ENCODE data around the gene UMOD. TPM values are rescaled to one million over a fixed set of nuclear protein-coding genes. Genes with fewer than 3 reads are reported as not detected.

Gene UMOD
- total RNA-seq, 1 experiment from 2014 or later: not detected

- Histone ChIP-seq H3K4me2 (ENCODE audit: low read depth, low read length, poor library complexity, severe bottlenecking) (no peak overlapping the region), H3K9me2 (replicated peaks; ENCODE audit: insufficient read depth, low read length) (no peaks in the 10 kb centered on the region), H3K27me3 (ENCODE audit: low read length) (no peaks in the 10 kb centered on the region), H3K9ac (ENCODE audit: low read length) (no peak overlapping the region), H4K20me1 (ENCODE audit: insufficient read depth, low read depth, low read length) (no peaks in the 10 kb centered on the region), H3K79me2 (ENCODE audit: low read length) (no peaks in the 10 kb centered on the region), H3K9me3 (ENCODE audit: low read length) (no peaks in the 10 kb centered on the region), H3K4me1 (ENCODE audit: low read length) (no peaks in the 10 kb centered on the region), H2AFZ (ENCODE audit: low read length) (no peak overlapping the region), H3K36me3 (ENCODE audit: insufficient read depth, low read length) (no peaks in the 10 kb centered on the region), H3K27ac (ENCODE audit: low read length) (no peak overlapping the region), H3K4me3 (ENCODE audit: low read length) (no peak overlapping the region)
- no peak for DNase-seq
Observed at GRCh38 chr16:20333120-20333519, 19.4 kb downstream of the UMOD start.

DNA sequence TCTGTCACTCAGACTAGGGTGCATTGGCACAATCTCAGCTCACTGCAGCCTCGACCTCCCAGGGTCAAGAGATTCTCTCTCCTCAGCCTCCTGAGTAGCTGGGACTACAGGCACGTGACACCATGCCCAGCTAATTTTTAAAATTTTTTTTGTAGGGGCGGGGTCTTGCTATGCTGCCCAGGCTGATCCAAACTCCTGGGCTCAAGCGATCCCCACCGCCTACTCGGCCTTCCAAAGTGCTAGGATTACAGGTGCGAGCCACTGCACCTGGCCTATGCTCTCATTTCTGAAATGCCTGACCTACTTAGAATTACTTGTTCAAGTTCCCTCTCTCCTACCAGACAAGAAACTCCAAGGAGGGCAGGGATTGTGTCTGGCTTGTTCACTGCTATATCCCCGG is 20.1 kb downstream of the UMOD start:
- H3K4me1 ChIP-seq (ENCODE audit: low read length): no peaks in the 10 kb centered on the region
- H3K4me2 ChIP-seq (ENCODE audit: low read depth, low read length, poor library complexity, severe bottlenecking): no peak overlapping the region
- no peak overlapping the region for H3K9ac ChIP-seq (ENCODE audit: low read length)
- DNase-seq: no peak
- no peaks in the 10 kb centered on the region for H3K27me3 ChIP-seq (ENCODE audit: low read length)
- no peaks in the 10 kb centered on the region for H3K79me2 ChIP-seq (ENCODE audit: low read length)
- H3K4me3 ChIP-seq (ENCODE audit: low read length): no peak overlapping the region
- no peaks in the 10 kb centered on the region for H4K20me1 ChIP-seq (ENCODE audit: insufficient read depth, low read depth, low read length)
- H3K36me3 ChIP-seq (ENCODE audit: insufficient read depth, low read length): no peaks in the 10 kb centered on the region
- H2AFZ ChIP-seq (ENCODE audit: low read length): no peak overlapping the region
- no peaks in the 10 kb centered on the region for H3K9me2 ChIP-seq (replicated peaks; ENCODE audit: insufficient read depth, low read length)
- no peaks in the 10 kb centered on the region for H3K9me3 ChIP-seq (ENCODE audit: low read length)
- H3K27ac ChIP-seq (ENCODE audit: low read length): no peak overlapping the region

DNA sequence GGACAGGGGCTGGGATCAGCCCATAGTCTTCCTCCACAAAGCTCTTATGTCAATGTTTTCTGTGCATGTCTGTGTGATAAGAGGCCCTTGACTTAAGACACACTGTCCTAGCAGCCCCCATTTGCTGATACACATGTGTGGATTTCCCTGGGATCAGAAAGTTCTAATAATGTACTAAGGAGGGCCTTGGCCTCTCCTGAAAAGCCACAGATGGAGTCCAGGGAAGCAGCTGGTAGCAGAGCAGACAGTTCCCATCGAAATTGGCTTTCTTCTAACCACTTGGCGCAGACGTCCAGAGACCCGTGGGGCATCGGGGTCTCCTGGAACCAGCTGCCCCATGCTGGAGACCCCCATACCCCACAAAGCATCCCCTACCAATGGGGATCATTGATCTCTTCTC is 20.9 kb downstream of the UMOD start:
- H3K27ac ChIP-seq (ENCODE audit: low read length): no peak overlapping the region
- H3K4me2 ChIP-seq (ENCODE audit: low read depth, low read length, poor library complexity, severe bottlenecking): no peak overlapping the region
- no peaks in the 10 kb centered on the region for H3K9me2 ChIP-seq (replicated peaks; ENCODE audit: insufficient read depth, low read length)
- no peak overlapping the region for H2AFZ ChIP-seq (ENCODE audit: low read length)
- H3K4me3 ChIP-seq (ENCODE audit: low read length): no peak overlapping the region
- no peak overlapping the region for H3K9ac ChIP-seq (ENCODE audit: low read length)
- H3K79me2 ChIP-seq (ENCODE audit: low read length): no peaks in the 10 kb centered on the region
- no peaks in the 10 kb centered on the region for H3K4me1 ChIP-seq (ENCODE audit: low read length)
- H3K27me3 ChIP-seq (ENCODE audit: low read length): no peaks in the 10 kb centered on the region
- no peak for DNase-seq
- H3K9me3 ChIP-seq (ENCODE audit: low read length): no peaks in the 10 kb centered on the region
- no peaks in the 10 kb centered on the region for H3K36me3 ChIP-seq (ENCODE audit: insufficient read depth, low read length)
- H4K20me1 ChIP-seq (ENCODE audit: insufficient read depth, low read depth, low read length): no peaks in the 10 kb centered on the region

- Histone ChIP-seq H3K4me2 (ENCODE audit: low read depth, low read length, poor library complexity, severe bottlenecking) (no peak overlapping the region), H2AFZ (ENCODE audit: low read length) (no peak overlapping the region), H3K9me2 (replicated peaks; ENCODE audit: insufficient read depth, low read length) (no peaks in the 10 kb centered on the region), H3K4me1 (ENCODE audit: low read length) (no peaks in the 10 kb centered on the region), H3K27ac (ENCODE audit: low read length) (no peak overlapping the region), H3K9ac (ENCODE audit: low read length) (no peak overlapping the region), H3K79me2 (ENCODE audit: low read length) (no peaks in the 10 kb centered on the region), H3K36me3 (ENCODE audit: insufficient read depth, low read length) (no peaks in the 10 kb centered on the region), H3K4me3 (ENCODE audit: low read length) (no peak overlapping the region), H3K9me3 (ENCODE audit: low read length) (no peaks in the 10 kb centered on the region), H4K20me1 (ENCODE audit: insufficient read depth, low read depth, low read length) (no peaks in the 10 kb centered on the region), H3K27me3 (ENCODE audit: low read length) (no peaks in the 10 kb centered on the region)
- no peak for DNase-seq
Observed at GRCh38 chr16:20329392-20330138, 22.9 kb downstream of the UMOD start.

DNA sequence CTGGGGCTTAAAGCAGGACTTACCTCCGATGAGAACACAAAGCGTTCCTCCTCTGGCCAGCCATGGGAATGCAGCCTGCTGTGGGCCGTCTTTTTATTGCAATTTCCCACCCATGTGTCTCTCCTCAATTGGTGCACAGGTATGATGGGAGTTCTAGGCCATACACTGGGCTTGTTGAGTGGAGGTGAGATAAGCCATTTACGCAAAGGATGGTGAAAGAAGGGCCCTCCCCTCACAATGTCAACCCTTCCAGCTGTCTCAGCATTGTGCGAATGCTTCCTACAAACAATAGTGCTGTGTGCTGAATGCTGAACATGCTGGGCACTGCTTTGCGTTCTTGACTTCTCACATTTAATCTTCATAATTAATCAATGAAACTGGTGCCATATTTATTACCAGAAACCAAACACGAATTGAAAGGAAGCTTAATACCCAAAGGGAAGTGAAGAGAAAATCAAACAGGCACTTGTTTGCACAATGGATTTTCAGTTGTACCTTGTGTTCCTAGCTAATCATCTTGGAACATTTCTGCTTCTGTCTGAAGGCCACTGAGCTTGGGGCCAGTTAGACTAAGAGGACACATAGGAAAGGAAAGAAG is 25.0 kb downstream of the UMOD start, which contains the start of gene GP2:
Gene GP2 (minus strand): TSS at position 70 of the 598 bp plus-strand sequence. CDS start 1,082 bp downstream, outside the sequence.
- Histone ChIP-seq H3K9ac (ENCODE audit: low read length) (no peak within 1 kb of the TSS), H3K36me3 (ENCODE audit: insufficient read depth, low read length) (no peaks in the 10 kb centered on the region), H3K4me1 (ENCODE audit: low read length) (no peaks in the 10 kb centered on the region), H3K79me2 (ENCODE audit: low read length) (no peaks in the 10 kb centered on the region), H2AFZ (ENCODE audit: low read length) (no peak within 1 kb of the TSS), H4K20me1 (ENCODE audit: insufficient read depth, low read depth, low read length) (no peaks in the 10 kb centered on the region), H3K9me3 (ENCODE audit: low read length) (no peaks in the 10 kb centered on the region), H3K9me2 (replicated peaks; ENCODE audit: insufficient read depth, low read length) (no peaks in the 10 kb centered on the region), H3K4me3 (ENCODE audit: low read length) (no peak within 1 kb of the TSS), H3K27me3 (ENCODE audit: low read length) (no peaks in the 10 kb centered on the region), H3K4me2 (ENCODE audit: low read depth, low read length, poor library complexity, severe bottlenecking) (no peak within 1 kb of the TSS), H3K27ac (ENCODE audit: low read length) (no peak within 1 kb of the TSS)
- DNase-seq: no peak

GRCh38 chr16:20326321-20326720 is 26.2 kb downstream of the UMOD start:
- Histone ChIP-seq H3K36me3 (ENCODE audit: insufficient read depth, low read length) (no peaks in the 10 kb centered on the region), H3K4me2 (ENCODE audit: low read depth, low read length, poor library complexity, severe bottlenecking) (no peak overlapping the region), H3K79me2 (ENCODE audit: low read length) (no peaks in the 10 kb centered on the region), H2AFZ (ENCODE audit: low read length) (no peak overlapping the region), H3K4me3 (ENCODE audit: low read length) (no peak overlapping the region), H3K9me3 (ENCODE audit: low read length) (no peaks in the 10 kb centered on the region), H3K27me3 (ENCODE audit: low read length) (no peaks in the 10 kb centered on the region), H3K27ac (ENCODE audit: low read length) (no peak overlapping the region), H3K4me1 (ENCODE audit: low read length) (no peaks in the 10 kb centered on the region), H3K9me2 (replicated peaks; ENCODE audit: insufficient read depth, low read length) (no peaks in the 10 kb centered on the region), H4K20me1 (ENCODE audit: insufficient read depth, low read depth, low read length) (no peaks in the 10 kb centered on the region), H3K9ac (ENCODE audit: low read length) (no peak overlapping the region)
- DNase-seq: no peak

DNA sequence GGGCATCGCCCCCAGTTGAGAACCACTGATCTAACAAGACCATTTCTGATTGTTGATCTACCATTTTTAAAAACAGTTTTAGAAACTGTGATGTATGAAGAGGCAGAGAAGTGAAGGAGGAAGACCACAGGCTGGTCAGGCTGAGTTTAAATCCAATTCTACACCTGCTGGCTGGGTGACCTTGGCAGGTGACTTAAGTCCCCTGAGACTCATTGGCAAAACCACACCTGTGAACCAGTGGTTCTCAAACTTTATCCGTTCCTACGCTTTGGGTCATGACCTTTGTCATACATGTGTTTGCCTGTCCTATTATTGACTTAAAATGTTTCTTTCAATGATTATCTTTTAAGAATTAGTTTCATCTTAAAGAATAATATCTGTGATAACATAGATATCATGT is 27.5 kb downstream of the UMOD start:
- Histone ChIP-seq H3K36me3 (ENCODE audit: insufficient read depth, low read length) (no peaks in the 10 kb centered on the region), H3K9ac (ENCODE audit: low read length) (no peak overlapping the region), H2AFZ (ENCODE audit: low read length) (no peak overlapping the region), H3K4me1 (ENCODE audit: low read length) (no peaks in the 10 kb centered on the region), H3K27ac (ENCODE audit: low read length) (no peak overlapping the region), H4K20me1 (ENCODE audit: insufficient read depth, low read depth, low read length) (no peaks in the 10 kb centered on the region), H3K9me3 (ENCODE audit: low read length) (no peaks in the 10 kb centered on the region), H3K4me2 (ENCODE audit: low read depth, low read length, poor library complexity, severe bottlenecking) (no peak overlapping the region), H3K4me3 (ENCODE audit: low read length) (no peak overlapping the region), H3K9me2 (replicated peaks; ENCODE audit: insufficient read depth, low read length) (no peaks in the 10 kb centered on the region), H3K79me2 (ENCODE audit: low read length) (no peaks in the 10 kb centered on the region), H3K27me3 (ENCODE audit: low read length) (no peaks in the 10 kb centered on the region)
- DNase-seq: no peak

- H3K4me1 ChIP-seq (ENCODE audit: low read length): no peaks in the 10 kb centered on the region
- H3K4me3 ChIP-seq (ENCODE audit: low read length): no peak overlapping the region
- H3K9me2 ChIP-seq (replicated peaks; ENCODE audit: insufficient read depth, low read length): no peaks in the 10 kb centered on the region
- H3K9ac ChIP-seq (ENCODE audit: low read length): no peak overlapping the region
- H3K79me2 ChIP-seq (ENCODE audit: low read length): no peaks in the 10 kb centered on the region
- H3K36me3 ChIP-seq (ENCODE audit: insufficient read depth, low read length): no peaks in the 10 kb centered on the region
- no peak overlapping the region for H2AFZ ChIP-seq (ENCODE audit: low read length)
- no peaks in the 10 kb centered on the region for H3K9me3 ChIP-seq (ENCODE audit: low read length)
- no peaks in the 10 kb centered on the region for H4K20me1 ChIP-seq (ENCODE audit: insufficient read depth, low read depth, low read length)
- H3K4me2 ChIP-seq (ENCODE audit: low read depth, low read length, poor library complexity, severe bottlenecking): no peak overlapping the region
- no peaks in the 10 kb centered on the region for H3K27me3 ChIP-seq (ENCODE audit: low read length)
- H3K27ac ChIP-seq (ENCODE audit: low read length): no peak overlapping the region
- DNase-seq: no peak
Observed at GRCh38 chr16:20323591-20324117, 28.9 kb downstream of the UMOD start.
